Activated CD8-positive, alpha-beta memory T cell treated with anti-CD3 and anti-CD28 coated beads, Interleukin-2, amount 50 U/mL, for 48 hours (primary cell): ENCODE results near the gene CACNA2D1.
"Not testable (repeated sequence)": the region's sequence is repeated elsewhere in the genome, so short reads cannot be mapped to it uniquely, and the experiment has no call there.

Experiments used
- DNase-seq: peaks from one replicate; pipeline ENCODE4 v3.0.0-alpha.2; 2020

CACNA2D1 gene

GRCh38 chr7:82158327-82158726 is 285.2 kb downstream of the CACNA2D1 start:
- no peak for DNase-seq

- no peak for DNase-seq
These were observed 286.7 kb downstream of the CACNA2D1 start for GRCh38 chr7:82156893-82157292.

- DNase-seq, result no peak
These were observed 287.4 kb downstream of the CACNA2D1 start for GRCh38 chr7:82156168-82156567.

- DNase-seq, result no peak
These were observed 288.8 kb downstream of the CACNA2D1 start for GRCh38 chr7:82154728-82155127.

- DNase-seq, result no peak
These were observed 289.8 kb downstream of the CACNA2D1 start for GRCh38 chr7:82153776-82154175.

GRCh38 chr7:82152858-82153257 is 290.7 kb downstream of the CACNA2D1 start:
- no peak for DNase-seq

- no peak for DNase-seq
These were observed 297.1 kb downstream of the CACNA2D1 start for GRCh38 chr7:82146491-82146890.

- DNase-seq, result no peak
These were observed 301.2 kb downstream of the CACNA2D1 start for GRCh38 chr7:82142263-82142864.

- no peak for DNase-seq
These were observed 302.1 kb downstream of the CACNA2D1 start for GRCh38 chr7:82141427-82141826.

GRCh38 chr7:82140608-82141007 is 303.0 kb downstream of the CACNA2D1 start:
- DNase-seq, result not testable (repeated sequence)

- no peak for DNase-seq
These were observed 312.4 kb downstream of the CACNA2D1 start for GRCh38 chr7:82131215-82131614.

- no peak for DNase-seq
These were observed 314.5 kb downstream of the CACNA2D1 start for GRCh38 chr7:82129091-82129490.

- DNase-seq, result no peak
These were observed 315.0 kb downstream of the CACNA2D1 start for GRCh38 chr7:82128546-82128945.

GRCh38 chr7:82126576-82126975 is 317.0 kb downstream of the CACNA2D1 start:
- DNase-seq, result no peak

GRCh38 chr7:82124445-82124844 is 319.1 kb downstream of the CACNA2D1 start:
- no peak for DNase-seq

GRCh38 chr7:82122275-82122674 is 321.3 kb downstream of the CACNA2D1 start:
- DNase-seq, result no peak

GRCh38 chr7:82114237-82114636 is 329.3 kb downstream of the CACNA2D1 start:
- DNase-seq, result no peak

GRCh38 chr7:82110146-82110840 is 333.3 kb downstream of the CACNA2D1 start:
- no peak for DNase-seq

- DNase-seq, result no peak
These were observed 334.3 kb downstream of the CACNA2D1 start for GRCh38 chr7:82109288-82109687.

- no peak for DNase-seq
These were observed 337.4 kb downstream of the CACNA2D1 start for GRCh38 chr7:82106201-82106600.

- no peak for DNase-seq
These were observed 338.1 kb downstream of the CACNA2D1 start for GRCh38 chr7:82105463-82105862.

- DNase-seq, result no peak
These were observed 345.2 kb downstream of the CACNA2D1 start for GRCh38 chr7:82098414-82098813.

GRCh38 chr7:82091126-82091684 is 352.4 kb downstream of the CACNA2D1 start:
- no peak for DNase-seq

GRCh38 chr7:82087099-82087498 is 356.5 kb downstream of the CACNA2D1 start:
- no peak for DNase-seq

- no peak for DNase-seq
These were observed 358.5 kb downstream of the CACNA2D1 start for GRCh38 chr7:82085116-82085515.
